GM12874 (cell line): Measurements from ENCODE around the gene CHN2.

ENCODE experiments used
- TF ChIP-seq, protein P1 (sequence below): IDR thresholded peaks from 2 replicates; pipeline ENCODE4 v1.5.1; 2011; ENCODE audit warnings: low read depth, mild to moderate bottlenecking, control low read depth, low read length, moderate library complexity; ENCODE audit not compliant: insufficient read depth

Gene CHN2

DNA sequence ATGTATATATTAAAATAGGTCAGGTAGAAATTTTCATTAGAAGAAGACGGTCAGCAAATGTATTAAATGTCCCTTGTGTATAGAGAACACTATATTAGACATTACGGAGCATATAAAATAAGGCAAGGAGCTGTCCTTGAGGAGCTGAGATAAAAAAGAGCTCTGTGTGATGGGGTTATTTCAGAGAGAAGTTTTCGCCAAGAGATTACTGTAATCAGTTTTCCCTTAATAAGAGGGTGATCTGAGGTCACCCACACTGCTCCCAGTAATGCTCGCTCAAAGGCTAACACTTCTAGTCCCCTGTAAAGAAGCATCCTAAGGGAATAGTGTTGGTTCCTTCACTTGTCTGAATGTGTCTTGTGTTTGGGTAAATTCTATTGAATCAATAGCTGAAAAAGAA lies 282.3 kb downstream of the CHN2 start:
- TF ChIP-seq, protein P1, sequence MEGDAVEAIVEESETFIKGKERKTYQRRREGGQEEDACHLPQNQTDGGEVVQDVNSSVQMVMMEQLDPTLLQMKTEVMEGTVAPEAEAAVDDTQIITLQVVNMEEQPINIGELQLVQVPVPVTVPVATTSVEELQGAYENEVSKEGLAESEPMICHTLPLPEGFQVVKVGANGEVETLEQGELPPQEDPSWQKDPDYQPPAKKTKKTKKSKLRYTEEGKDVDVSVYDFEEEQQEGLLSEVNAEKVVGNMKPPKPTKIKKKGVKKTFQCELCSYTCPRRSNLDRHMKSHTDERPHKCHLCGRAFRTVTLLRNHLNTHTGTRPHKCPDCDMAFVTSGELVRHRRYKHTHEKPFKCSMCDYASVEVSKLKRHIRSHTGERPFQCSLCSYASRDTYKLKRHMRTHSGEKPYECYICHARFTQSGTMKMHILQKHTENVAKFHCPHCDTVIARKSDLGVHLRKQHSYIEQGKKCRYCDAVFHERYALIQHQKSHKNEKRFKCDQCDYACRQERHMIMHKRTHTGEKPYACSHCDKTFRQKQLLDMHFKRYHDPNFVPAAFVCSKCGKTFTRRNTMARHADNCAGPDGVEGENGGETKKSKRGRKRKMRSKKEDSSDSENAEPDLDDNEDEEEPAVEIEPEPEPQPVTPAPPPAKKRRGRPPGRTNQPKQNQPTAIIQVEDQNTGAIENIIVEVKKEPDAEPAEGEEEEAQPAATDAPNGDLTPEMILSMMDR, result no peak

DNA sequence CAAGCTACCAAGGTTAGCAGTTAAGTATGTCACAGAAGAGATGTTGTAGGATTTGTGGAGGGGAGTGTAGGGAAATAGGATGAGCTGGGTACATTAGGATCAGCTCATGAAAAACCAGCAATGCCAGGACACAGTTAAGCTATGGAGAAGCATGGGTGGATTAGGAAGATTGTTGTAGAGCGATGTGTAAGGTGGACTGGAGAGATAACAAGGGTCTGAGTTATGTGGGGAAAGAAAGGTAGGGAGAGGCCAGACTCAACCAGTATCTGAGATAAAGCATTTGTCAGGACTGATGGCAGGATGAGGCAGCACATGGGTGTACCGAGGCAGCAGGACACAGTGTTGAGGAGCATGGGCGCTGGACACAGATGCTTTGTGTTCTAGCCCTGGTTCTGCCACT lies 283.7 kb downstream of the CHN2 start:
- TF ChIP-seq, protein P1, result no peak

DNA sequence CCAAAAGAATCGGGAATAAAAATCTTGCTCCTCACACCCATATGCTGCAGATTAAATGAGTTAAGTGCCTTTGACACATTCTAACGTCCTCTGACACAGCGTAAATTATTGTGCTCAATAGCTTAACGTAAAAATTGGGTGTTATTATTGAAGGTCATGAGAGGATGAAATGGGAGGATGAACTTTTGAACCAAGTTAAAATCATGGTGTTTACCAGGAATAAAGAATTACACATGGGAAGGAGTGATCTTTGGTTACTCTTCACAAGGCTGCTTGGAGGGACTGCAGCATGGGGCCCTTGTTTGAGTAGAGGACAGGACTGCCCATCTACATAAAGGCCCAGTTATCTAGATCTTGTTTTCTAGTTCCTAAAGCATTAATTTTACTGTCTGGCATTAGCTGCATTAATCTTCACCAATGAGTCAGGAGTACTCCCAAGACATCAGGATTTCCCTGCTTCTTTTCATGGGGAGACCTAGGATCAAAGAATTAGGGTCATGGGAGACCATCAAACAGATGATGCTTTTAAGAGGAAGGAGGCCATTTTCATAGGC lies 284.2 kb downstream of the CHN2 start:
- TF ChIP-seq, protein P1, result no peak

DNA sequence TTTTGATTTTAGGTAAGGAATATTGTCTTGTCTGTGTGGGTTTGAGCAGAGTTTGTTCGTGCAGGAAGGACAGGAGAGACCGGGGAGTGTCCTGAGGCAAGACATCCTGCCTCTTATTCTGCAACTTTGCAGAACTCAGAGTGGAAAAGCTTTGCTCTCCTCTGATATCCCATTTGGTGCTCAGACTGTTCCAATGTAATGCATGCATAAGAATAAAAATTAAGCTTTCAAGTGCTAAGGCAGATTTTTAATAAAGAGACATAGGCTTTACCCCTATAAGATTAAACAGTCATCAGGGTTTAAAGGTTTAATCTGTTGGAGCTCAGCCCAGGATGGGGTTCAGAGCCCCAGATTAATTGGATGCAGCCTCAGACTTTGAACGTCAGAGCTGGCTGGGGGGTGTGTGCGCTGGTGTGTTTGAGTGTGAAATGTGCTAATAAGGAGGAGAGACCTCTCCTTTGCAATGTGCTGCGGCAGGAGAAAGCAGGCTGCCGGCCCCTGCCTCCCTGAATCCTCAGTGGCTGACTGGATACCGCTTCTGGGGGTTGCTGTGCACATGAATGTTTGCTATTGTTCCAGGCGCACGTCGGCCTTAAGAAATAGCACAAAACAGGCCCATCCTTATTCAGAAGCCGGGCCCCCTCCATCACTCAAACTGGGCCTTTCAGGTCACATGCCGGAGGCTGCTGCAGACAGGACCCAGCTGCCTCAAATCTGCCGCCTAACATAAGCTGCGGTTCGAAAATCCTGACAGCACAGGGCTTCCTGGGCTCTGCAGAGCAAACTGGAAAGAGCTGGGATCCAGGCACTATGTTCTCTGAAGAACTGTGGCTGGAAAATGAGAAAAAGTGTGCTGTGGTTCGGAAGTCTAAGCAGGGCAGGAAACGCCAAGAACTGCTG lies 285.0 kb downstream of the CHN2 start:
- TF ChIP-seq, protein P1, result no peak

DNA sequence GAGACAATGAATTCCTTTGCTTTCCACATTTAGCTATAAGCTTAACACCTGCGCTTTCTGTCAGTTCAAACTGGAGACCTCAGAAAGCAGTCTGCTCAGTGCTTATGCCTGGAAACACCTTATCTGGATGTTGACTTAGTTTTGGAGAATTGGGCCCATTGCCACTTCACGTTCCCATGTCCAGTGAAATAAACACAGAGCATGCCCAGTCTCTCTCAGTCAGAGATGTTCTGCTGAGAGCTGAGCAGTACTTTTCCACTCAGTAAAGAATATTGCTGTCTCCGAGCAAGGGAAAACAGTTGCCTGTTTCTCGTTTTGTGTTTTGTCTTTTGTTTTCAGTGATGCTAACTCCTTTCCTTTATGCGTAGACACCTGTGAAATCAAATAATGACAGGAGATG lies 285.9 kb downstream of the CHN2 start:
- TF ChIP-seq, protein P1, result no peak

DNA sequence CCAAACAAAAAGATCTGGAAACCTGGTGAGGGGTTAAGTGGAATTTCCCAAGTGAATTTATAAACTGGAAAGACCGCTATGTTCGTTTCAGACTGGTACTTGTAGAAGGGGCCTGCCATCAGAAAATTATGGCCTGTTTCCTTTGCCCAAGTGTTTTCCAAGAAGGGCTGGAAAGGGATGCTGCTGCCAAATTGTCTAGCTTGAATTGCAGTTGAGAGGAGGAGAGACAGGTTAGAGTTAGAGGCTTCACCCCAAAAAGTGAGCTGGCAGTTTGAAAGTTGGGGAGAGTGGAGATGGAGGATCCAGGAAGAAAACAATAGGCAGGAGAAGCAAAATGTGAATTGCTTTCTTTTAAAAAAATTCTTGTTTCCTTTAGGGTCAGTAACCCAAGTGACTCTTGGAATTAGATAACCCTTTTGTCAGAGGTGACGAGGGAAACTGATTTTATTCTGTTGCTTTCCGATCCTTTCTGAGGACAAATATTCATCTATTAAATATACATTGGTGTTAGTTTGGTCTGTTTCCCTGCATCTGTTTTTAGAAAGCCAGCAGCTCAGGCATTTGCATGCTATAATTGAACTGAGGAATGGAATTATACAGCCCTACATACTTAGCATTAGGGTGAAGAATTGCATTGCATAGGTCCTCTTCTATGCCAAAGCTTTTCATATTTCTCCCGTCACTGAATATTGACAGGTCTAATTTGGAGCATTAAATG lies 286.5 kb downstream of the CHN2 start:
- TF ChIP-seq, protein P1, result no peak

DNA sequence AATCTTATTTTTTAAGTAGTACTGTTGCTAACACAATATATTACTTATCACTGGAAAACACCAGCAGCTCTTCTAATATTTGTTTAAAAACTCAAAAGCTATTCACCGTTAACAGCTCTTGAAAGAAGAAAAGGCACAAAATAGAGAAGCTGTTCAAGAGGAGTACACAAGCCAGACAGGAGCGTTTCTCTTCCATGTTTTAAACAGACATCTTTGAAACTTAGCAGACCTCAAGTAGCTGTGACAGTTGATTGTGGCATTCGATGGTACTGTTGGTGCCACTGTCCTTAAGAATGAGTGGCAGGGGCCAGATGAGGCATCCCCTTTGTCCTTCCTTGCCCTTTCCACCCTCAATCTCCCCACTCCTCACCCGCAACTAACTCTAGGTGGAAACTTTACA lies 287.5 kb downstream of the CHN2 start:
- TF ChIP-seq, protein P1, result no peak
